Umbilical cord (tissue), 2 donors: ENCODE data around the gene IRF2BP2. TPM values are rescaled to one million over a fixed set of nuclear protein-coding genes. Genes with fewer than 3 reads are reported as not detected.
A peak's percentile ranks its signal among the peaks of the same experiment; 100 is the strongest.
"Not testable (repeated sequence)": the region's sequence is repeated elsewhere in the genome, so short reads cannot be mapped to it uniquely, and the experiment has no call there.

ENCODE experiments used
- DNase-seq: peaks from one replicate; pipeline ENCODE4 v3.0.0-alpha.2; 2015; ENCODE audit warnings: low spot score
- total RNA-seq: library from RNA; depleted of rRNA; stranded (reverse); fragments of >200 nt; gene quantifications from one replicate; pipeline ENCODE4 v1.2.3, GENCODE V29; 2014; ENCODE audit warnings: low replicate concordance; ENCODE audit not compliant: insufficient read depth

Gene IRF2BP2
- total RNA-seq, 1 donor from 2014 or later = 63.8 TPM

DNA sequence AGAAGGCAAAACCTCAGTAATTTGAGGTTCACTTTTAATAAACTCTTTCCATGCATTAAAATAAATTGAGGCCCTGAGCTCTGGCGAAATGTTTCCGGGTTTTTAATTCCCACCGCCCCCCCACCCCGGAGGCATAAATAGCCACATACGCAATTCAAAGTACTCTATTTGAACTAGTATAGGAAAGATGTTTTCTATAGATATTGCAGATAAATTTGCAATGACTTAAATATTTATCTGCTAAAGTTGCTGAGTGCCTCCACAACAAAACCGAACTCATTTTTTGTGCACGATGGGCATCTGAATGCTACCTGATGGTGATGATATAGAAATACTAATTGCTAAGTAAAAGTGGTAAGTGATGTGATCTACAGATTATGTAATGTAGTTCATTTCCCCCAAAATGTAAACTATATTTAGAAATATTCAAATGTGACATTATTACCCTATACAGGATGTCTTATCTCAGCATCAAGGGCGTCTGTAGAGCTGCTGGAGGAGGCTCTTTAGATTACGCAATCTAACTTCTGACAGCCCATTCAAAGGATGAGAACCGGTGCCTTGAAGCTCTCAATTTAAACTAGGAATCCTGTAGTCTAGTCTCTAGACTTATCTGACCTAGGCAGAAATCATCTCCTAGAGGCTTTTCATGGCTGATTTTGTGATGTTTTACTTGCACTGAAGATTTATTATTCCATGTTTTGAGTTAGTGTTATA, 8.5 kb downstream of the IRF2BP2 start:
- peak; percentile 76 for DNase-seq

DNA sequence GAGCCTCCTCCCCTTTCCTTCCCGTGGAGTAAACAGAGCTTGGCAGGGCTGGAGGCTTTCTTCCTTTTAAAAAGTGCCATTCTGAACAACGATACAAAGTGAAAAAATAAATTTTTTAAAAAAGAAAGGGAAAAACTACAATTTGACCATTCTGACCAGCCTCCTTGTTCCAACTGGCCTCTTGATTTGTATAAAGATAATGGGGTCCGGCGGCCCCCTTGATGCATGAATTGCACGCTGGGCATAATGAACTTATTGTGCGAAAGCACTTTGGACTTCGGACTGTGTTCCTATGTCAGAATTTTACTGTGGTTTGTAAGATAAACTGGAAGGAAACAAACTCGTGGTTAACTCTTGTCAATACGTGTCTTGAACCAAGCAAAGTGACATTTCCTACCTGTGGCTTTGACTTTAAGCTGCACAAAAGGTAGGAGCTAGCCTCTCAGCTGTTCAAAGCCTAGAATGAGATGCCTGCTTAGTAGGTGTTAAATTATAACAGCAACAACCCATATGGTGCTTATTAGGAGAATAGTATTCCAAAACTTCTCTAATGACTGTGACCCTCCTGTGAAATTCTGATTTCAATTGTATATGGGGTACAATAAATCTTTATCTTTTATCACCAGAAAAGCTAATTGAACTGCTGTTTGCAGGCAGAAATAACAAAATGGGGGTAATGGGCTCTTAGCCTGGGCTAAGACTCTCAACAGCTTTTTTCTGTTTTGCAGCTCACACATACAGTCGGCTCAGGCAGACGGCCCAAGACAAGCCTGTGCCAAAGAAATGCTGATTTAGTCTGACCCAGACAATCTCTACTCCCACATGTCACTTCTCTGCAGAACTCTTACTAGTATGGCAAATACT, 9.3 kb downstream of the IRF2BP2 start:
- peak; percentile 72 for DNase-seq

DNA sequence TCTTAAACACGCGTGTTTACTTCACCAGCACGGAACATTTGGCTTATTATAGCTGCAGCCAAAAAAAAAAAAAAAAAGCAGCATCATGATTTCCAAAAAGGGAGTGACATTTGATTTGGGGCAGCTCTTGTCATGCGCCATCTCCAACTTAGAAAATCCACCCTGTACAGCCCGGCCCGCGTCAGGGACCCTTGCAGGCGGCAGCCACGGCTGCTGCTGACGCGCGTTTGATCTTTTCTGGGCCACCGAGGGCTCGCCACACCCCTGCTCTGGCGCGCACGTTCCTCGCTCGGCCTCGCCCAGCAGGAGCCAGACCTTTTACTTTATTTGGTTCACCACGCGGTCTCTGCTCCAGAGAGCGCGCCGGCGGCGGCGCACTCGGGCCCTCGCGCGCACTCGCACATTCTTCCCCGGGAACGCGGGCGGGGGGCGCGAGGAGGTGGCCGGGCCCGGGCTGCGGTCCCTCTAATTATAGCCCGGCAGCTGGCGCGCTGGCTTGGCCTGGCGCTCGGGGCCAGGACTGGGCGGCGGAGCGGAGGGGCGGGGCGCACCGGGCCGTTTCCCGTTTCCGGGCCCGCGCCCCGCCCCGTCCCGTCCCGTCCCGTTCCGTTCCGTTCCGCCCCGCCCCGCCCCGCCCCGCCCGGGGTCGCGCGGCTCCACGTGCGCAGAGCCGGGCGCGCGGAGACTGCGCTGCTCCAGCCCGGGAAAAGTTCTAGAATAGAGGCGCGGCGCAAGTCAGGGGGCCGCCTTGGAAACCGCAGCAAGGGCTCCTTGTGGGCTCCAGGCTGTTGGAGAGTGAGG, 10.2 kb downstream of the IRF2BP2 start:
- DNase-seq = peak; percentile 93

DNA sequence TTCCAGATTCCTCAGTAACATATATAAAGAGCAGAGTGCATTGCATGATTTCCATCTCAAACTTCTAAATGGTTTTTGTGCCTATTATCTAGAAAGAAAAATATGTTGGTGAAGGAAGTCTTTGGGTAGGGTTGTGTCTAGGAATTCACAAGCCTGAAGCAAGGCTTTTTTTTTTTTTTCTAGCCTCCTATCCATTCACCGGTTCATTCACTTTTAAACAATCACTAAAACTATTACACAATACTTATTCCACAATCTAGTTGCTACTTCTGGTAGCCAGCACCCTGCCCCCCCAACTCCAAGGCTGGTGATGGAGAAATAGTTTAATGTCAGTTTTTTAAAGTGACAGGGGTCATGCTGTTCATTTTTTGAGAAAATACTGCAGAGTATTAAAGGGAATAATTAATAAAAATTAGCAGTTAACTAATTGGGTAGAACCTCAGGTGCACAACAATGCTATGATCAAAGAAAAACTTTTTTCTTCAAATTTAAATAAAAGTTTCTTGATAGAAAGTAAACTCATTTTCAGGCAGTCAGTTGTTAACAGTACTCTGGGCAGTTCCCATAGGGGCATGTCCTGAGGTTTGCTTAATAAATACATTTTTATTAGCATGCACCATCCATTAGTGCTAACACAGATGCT, 10.9 kb downstream of the IRF2BP2 start:
- DNase-seq = peak; percentile 8

DNA sequence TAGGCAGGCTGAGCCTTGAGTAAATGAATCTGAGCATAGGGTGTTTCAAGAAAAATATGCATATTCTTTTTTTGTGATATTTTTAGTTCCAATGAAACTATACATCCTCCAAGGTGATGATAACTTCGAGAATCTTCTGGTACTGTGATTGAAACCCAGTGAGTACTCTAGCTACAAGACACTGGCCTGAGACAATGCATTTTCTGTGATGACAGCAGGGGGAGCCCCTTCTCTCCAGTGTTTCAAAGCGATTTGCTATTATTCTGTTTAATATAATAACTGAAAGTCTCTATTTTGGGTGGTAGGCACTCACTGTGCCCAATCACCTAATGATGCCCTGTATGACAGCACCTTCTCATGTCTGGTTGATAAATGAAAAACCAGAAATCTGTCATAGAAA, 12.1 kb downstream of the IRF2BP2 start:
- DNase-seq = peak; percentile 52

DNA sequence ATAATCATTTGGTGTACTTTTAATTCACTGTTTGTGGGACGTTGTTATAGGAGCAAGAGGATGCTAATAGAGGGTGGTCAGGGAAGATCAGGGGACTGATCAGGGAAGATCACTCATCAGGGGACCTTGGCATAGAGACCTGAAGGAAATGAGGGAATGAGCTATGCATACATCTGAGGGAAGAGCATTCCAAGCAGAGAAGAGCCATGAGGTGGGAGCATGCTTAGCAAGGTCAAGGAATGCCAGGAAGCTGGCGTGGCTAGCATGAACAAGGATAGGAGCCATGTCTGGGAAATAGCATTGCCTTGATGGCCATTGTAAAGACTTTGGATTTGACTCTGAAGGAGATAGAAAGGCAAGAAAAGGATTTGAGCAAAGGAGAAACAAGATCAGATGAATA, 14.1 kb downstream of the IRF2BP2 start:
- no peak for DNase-seq

DNA sequence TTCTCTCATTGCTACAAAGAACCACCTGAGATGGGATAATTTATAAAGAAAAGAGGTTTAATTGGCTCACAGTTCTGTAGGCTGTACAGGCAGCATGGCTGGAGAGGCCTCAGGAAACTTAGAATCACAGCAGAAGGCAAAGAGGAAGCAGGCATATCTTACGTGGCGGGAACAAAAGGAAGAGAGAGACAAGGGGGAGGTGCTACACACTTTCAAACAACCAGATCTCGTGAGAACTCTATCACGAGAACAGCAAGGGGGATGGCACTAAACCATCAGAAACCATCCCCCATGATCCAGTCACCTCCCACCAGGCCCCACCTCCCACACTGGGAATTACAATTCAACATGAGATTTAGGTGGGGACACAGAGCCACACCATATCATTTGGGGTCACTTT, 15.4 kb downstream of the IRF2BP2 start:
- not testable (repeated sequence) for DNase-seq

DNA sequence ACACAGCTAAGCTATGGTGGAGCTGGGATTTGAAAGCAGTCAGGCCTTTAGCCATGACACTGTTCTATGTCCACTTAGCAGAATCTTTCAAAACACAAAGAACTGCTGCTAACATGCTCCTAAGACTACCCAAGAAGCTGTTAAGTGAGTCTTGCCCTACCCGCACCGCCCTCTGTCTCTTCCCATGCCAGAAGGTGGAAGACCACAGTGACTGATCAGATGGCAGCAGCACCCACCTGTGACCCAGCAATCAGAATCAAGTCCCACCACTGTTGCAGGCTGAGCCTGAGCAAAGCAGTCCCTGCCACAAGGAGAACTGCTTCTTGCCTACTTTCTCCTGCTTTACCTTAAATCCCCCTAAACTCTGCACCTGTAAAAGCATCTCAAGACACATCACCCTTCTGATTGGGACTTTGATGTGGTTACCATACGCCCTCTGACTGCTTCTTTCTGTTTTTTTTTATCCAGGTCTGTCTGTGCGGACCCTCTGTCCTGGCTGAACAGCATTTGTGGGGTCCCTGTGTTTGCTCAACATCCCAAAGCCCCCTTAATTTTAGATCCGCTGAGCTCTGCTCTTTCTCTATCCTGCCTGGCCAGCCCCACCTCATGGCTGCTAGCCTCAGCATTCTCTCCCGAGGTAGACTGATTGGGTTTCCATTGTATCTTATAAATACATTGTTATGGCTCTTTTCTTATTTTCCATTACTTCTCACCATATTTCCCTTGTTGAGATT, 16.0 kb downstream of the IRF2BP2 start:
- no peak for DNase-seq

DNA sequence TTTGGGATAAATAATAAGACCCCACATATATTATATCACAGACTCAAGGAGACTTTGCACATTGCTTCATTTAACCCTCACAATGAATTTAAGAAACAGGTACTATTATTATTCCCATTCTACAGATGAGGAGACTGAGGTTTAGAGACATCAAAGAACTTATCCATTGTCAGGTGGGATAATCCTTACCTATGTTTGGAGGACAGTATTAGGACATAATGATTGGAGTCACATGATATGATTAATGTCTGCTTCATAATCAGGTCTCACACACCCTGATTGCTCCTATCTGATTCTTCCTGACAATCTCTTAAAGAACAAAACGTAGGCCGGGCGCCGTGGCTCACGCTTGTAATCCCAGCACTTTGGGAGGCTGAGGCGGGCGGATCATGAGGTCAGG, 16.9 kb downstream of the IRF2BP2 start:
- no peak for DNase-seq

DNA sequence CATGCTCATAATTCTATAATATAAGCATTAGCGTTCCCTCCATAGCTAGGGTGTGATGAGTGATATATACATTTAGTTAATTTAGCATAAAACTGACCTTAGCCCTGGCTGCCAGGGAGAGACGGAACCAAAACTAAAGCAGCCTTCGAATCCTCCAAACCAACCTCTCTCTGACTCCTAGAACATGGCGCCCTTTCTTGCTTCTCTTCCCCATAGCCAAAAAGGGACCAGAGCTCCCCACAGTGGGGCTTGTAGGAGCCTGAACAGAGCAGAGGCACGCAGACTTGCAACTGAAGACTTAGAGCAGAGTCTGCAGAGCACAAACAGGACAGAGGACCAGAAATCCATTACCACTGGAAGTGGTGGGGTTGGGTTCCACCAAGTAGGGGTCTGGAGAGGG, 17.7 kb downstream of the IRF2BP2 start:
- no peak for DNase-seq

DNA sequence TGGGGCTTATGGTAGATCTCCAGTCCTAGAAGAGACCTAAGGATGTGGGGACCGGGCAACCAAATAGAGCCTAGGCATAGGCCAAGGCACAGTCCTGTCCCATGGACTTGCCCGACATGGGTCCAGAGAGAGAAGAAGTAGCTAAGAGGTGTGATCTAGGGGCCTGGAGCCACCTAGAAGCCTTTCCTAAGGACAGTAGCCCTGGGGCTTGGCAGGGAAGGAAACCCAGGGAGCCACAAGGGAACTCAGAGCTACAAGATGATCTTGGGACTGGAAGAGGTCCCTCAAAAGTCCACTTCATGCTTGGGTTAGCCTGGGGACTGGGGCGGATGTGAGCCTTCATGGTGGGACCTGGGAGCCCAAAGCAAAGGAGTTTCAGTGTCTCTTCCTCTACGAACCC, 18.8 kb downstream of the IRF2BP2 start:
- no peak for DNase-seq

DNA sequence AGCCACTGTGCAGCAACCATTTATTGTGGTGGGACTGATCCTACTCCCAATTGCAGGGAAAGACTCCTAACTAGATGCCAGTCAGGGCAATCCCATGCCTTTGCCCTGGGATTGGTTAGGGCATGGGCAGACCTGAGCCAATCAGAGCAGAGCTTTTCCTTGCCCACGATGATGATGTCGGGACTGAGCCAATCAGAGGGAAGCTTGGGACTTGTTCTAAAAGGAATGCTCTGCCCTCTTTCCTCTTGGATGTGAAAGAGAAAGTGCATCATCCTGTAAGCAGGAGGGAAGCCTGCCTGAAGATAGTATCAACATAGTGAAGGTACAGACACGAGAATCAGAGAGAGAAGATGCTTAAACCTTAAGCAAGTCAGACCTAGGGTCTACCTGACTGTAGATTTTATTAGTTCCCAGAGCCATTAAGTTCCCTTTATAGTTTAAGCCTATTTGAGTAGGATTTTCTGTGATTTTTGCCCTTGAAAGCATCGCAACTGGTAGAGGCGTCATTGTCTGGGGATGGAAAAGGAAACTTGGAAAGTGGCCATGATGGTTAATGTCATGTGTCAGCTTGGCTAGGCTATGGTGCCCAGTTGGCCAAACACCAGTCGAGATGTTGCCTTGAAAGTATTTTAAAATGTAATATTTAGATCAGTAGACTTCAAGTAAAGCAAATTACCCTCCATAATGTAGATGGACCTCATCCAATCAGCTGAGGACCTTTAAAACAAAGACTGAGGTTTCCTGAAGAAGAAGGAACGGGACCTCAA, 19.9 kb downstream of the IRF2BP2 start:
- DNase-seq = peak; percentile 60

DNA sequence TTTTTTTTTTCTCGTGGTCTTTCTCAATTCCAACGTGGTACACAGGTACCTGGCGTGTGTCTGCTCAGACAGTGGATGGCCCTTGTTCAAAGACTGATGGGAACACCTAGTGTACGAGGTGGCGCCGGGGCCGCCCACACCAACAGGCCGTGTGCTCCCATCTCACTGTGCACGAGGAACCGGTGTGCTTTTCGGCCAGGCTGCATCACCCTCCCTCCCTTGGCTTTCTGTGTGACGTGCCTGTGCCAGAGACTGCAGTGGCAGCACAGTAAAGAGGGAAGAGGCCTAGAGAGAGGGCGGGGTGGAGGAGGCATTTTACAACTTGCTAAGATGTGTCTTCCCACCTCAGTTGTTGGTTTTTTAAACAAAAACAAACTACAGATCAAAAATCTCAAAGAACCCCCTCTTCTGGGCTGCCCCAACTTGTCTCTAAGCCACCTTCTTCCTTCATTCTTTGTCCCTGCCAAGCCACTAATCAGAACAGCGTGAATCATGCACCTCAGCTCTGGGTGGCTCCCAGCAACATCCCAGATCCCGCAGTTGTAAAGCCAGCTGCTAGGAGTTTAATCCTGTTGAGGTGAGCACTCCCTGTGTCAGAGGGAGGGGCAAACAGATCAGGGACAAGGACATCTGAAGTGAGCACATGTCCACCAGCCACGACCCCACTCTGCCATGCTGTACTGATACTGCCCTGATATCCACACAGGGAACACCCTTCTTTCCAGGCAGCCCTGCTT, 20.7 kb downstream of the IRF2BP2 start:
- DNase-seq = peak; percentile 62

DNA sequence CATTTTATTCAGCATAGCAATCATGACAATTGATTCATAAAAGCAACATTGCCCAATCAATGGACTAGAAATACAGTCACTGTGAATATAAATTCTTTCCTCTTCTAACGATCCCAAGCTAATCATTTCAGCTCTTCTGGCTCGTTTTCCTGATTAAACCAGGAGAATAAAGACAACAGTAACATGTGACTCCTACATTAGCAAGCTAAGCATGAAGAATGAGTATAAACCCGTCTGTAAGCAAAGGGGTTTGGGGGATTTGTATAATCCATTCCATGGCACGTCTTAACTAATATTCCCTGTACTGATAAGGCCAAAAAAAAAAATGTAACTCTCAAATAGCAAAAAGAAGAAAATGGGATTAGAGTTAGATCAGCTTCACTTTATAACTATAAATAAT, 21.6 kb downstream of the IRF2BP2 start:
- peak; percentile 74 for DNase-seq

DNA sequence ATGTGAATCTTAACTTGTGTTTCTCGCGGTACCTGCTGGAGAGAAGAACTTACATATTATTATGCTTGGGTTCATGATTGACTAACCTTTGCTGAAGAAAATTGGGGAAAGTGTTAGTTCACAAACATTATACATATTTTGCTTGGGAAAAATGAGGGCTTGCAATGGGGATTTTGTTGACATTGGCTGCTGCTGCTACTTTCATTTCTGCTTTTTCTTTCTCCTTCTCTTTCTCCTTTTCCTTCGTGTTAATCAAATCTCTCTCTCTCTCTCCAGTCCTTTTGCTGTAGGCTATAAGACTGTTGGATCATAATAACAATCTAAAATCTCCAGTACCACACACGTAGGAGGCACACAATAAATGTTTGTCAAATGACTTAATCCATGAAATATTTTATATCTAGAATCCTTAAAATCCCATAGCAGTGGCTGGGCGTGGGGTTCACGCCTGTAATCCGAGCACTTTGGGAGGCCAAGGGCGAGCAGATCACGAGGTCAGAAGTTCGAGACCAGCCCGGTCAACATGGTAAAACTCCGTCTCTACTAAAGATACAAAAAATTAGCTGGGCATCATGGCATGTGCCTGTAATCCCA, 23.0 kb downstream of the IRF2BP2 start:
- DNase-seq = no peak

DNA sequence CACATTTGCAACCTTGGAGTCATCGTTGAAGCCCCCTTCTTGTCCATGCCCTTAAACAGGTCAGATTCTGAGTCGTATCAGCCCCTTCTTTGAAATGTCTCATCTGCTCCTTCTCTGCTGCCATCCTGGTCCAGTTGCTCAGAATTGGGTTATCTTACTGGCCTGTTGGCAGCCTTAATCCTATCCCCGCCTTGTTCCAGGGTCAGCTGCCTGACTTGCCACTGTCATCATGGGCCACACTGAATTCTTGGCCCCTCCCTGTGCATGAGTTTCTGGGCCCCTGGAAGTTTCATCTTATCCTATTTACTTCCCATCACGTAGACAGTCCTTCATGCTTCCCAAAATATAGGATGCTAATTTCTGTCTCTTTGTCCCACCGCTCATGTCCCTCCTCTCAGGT, 23.7 kb downstream of the IRF2BP2 start:
- DNase-seq = no peak

DNA sequence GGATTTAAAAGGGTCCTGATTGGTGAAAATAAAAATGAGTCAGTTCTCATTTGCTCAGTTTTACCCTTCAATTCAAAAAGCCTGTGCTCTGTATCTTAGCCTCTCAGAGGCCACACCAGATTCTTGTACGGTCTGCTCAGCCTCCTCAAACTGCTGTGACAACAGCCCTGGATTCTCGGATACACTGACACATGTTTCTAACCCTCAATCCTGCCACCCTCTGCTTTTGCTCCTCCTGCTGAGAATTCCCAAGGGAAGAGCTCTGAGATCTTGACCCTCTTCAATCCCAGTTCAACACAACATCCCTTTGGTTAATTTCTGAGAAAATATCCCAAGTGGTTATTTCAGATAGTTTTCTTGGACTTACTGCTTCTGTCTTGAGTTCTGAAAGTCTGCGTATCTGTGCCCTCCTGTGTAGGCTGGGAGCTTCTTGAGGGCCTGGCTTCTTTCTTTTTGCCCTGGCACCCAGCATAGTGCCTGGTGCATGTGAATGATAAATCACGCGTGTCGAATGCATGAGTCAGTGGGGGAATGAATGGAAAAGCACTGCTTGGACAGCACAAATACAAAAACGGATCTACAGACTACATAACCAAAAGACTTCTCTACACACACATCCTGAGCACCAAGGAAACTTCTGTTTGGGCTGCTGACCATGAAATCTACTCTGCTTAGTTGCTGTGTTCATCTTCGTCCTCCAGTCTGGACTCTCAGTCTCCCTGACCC, 24.5 kb downstream of the IRF2BP2 start:
- peak; percentile 55 for DNase-seq

DNA sequence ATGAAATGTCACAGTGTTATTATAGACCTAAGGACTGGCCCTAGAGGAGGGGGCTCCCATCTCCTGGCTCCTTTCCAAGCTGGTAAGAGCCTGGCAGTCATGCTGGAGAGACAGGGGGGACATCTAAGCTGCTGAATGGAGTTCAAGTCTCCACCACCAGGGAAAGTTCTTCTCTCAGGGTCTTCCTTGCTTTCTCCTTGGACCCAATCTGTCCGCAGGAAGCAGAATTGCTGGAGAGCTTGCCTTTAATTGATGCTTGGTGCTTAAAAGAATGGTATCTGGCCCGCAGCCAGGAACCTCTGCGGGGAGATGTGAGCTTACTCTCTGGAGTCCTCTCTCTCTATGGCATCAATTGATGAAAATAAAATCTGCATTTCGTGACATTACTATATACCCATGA, 25.1 kb downstream of the IRF2BP2 start:
- DNase-seq = peak; percentile 57
